ENCODE data around the gene SLC7A10. TPM values are rescaled to one million over a fixed set of nuclear protein-coding genes. Genes with fewer than 3 reads are reported as not detected.

The SLC7A10 gene
- total and polyA plus RNA-seq, 12 donors = 0.31 to 0.70 (median 0.64) TPM; not detected in 7

DNA sequence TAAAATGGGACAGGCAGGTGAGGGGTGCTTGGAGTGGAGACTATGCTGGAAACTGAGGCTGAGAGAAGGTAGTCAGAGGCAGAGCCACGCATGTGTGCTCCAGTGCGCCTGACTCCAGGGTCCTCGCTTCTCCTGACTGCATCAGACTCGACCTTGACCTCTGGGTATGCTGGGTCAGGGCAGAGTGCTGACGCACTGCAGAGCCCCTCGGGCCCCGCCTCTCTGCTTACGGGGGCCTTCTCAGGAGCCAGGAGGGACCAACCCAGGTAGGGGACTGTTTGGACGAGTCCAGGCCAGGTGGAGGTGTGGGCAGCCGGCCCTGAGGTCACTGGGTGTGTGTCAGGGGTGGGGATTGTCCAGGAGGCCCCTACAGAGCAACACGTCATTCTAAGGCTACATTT lies 22.9 kb upstream of the SLC7A10 start:
- Histone ChIP-seq H3K27me3 (peaks cover 0 to 27% (median 23%) of the 10 kb centered on the region in 7 donors), H3K9me3 (peaks cover 0 to 11% (median 8%) of the 10 kb centered on the region in 11 donors), H3K4me1 (peaks cover 0 to 17% (median 0%) of the 10 kb centered on the region in 9 donors), H3K27ac (no peak overlapping the region), H3K36me3 (no peaks in the 10 kb centered on the region), H3K4me3 (no peak overlapping the region)
- ATAC-seq (peak in 2 of 8 donors; percentile 9 to 13), DNase-seq (no peak)
- intact Hi-C loops (cut with DNase I) = loop anchor here in 1 of 10 donors (10.0 kb wide), 1 partner anchor 526 kb away; no protein-coding TSS in a partner anchor
- WGBS, 2 donors = 65 to 74% methylated on average over 11 of the region's 11 CpGs
- TF ChIP-seq, protein P1, sequence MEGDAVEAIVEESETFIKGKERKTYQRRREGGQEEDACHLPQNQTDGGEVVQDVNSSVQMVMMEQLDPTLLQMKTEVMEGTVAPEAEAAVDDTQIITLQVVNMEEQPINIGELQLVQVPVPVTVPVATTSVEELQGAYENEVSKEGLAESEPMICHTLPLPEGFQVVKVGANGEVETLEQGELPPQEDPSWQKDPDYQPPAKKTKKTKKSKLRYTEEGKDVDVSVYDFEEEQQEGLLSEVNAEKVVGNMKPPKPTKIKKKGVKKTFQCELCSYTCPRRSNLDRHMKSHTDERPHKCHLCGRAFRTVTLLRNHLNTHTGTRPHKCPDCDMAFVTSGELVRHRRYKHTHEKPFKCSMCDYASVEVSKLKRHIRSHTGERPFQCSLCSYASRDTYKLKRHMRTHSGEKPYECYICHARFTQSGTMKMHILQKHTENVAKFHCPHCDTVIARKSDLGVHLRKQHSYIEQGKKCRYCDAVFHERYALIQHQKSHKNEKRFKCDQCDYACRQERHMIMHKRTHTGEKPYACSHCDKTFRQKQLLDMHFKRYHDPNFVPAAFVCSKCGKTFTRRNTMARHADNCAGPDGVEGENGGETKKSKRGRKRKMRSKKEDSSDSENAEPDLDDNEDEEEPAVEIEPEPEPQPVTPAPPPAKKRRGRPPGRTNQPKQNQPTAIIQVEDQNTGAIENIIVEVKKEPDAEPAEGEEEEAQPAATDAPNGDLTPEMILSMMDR (IDR thresholded peaks at IDR 0.05) = no peak

DNA sequence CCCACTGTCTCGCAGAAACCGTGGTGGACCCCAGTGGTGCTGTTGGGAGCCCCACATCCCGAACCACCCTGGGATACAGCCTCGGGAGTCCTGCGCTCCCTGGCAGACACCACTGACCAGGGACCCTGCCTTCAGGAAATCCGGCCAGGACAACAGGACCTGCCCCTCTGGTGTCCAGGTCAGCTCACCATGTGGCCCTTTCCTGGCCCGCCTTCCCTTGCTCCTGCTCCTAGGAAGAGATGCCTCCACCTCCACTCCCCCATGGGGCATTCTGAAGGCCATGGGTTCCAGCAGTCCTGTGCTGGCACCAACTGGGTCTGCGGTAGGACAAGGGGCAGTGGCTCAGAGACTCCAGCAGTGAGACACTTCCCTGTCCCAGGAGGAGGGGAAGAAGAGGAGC lies 22.5 kb upstream of the SLC7A10 start:
- Histone ChIP-seq H3K9me3 (peaks cover 0 to 11% (median 8%) of the 10 kb centered on the region in 11 donors), H3K27ac (no peak overlapping the region), H3K4me3 (no peak overlapping the region), H3K36me3 (no peaks in the 10 kb centered on the region), H3K27me3 (peaks cover 0 to 23% (median 19%) of the 10 kb centered on the region in 7 donors), H3K4me1 (peaks cover 0 to 17% (median 0%) of the 10 kb centered on the region in 9 donors)
- TF ChIP-seq, protein P1 (IDR thresholded peaks at IDR 0.05) = no peak
- intact Hi-C loops (cut with DNase I) = loop anchor here in 1 of 10 donors (10.0 kb wide), 1 partner anchor 527 kb away; no protein-coding TSS in a partner anchor
- no peak for ATAC-seq
- whole genome bisulfite sequencing, 2 donors = 79 to 82% methylated on average over 8 of the region's 8 CpGs
- no peak for DNase-seq

DNA sequence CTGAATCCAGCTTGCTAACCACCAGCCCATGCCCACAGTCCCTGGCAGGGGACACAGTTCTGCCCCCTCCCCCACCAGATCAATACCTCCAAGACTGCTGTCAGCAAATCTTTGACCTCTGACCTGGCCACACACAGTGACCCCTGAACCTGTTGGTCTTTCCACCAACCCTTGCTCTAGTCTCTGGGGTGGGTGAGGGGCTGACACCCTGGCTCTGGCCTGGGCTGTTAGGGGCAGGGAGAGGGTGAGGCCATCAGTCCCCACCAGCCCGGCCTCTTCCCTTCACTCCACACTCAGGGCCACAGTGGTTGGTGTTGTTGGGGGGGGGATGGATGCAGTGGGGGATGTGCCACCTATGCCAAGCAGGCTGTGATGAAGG lies 21.8 kb upstream of the SLC7A10 start:
- ATAC-seq = no peak
- H3K4me3 ChIP-seq = no peak overlapping the region
- DNase-seq = no peak
- H3K27ac ChIP-seq = no peak overlapping the region
- H3K9me3 ChIP-seq = peaks cover 0 to 11% (median 8%) of the 10 kb centered on the region in 11 donors
- TF ChIP-seq, protein P1 (IDR thresholded peaks at IDR 0.05) = no peak
- no peaks in the 10 kb centered on the region for H3K36me3 ChIP-seq
- peaks cover 0 to 13% (median 0%) of the 10 kb centered on the region in 9 donors for H3K4me1 ChIP-seq
- H3K27me3 ChIP-seq = peaks cover 0 to 22% (median 15%) of the 10 kb centered on the region in 7 donors
- 93 to 100% methylated on average over 1 of the region's 1 CpG for WGBS, 2 donors
- intact Hi-C loops (cut with DNase I) = loop anchor here in 1 of 10 donors (2.0 to 10.0 kb wide), 2 partner anchors 159 to 527 kb away; no protein-coding TSS in a partner anchor

DNA sequence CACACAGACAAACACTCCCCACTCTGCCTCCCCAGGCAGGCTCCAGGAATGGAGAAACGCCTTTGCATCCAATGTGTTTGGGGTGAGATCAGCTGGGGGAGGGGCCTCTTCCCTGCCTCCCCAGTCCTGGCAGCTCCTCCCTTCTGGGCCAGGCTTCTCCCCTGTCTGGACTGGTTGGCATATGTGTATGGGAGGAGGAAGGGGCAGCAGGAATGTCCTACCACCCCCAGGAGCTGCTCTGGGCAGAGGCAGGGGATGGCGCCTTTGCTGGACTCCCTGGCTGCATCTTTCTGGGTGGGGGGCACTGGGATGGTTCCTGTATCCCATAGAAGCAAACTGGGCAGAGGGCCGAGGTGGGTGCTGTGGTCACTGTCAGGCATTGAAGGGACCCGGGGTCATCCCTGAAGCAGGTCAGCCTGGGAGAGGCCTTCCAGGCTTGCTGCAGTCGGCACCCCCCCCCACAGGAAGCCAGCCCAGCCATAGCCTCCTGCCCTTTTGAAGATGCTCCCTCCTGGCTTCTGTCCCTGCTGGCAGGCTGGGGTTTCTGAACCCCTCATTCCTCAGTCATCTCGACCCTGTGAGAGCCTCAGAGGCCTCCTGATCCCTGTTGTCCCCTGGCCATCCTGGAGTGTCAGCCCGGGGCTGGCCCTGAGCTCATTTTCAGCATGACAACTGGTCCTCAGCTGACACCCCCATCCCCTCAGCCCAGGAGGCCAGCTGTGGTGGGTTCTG lies 21.2 kb upstream of the SLC7A10 start:
- TF ChIP-seq, protein P1 (IDR thresholded peaks at IDR 0.05) = no peak
- ATAC-seq = no peak
- Histone ChIP-seq H3K4me3 (no peak overlapping the region), H3K9me3 (peaks cover 0 to 11% (median 8%) of the 10 kb centered on the region in 11 donors), H3K27ac (no peak overlapping the region), H3K36me3 (no peaks in the 10 kb centered on the region), H3K4me1 (peaks cover 0 to 12% (median 0%) of the 10 kb centered on the region in 9 donors), H3K27me3 (peaks cover 0 to 22% (median 11%) of the 10 kb centered on the region in 7 donors)
- WGBS, 2 donors = 74 to 78% methylated on average over 7 of the region's 7 CpGs
- no peak for DNase-seq
- intact Hi-C loops (cut with DNase I) = loop anchor here in 1 of 10 donors (2.0 to 10.0 kb wide), 2 partner anchors 160 to 528 kb away; no protein-coding TSS in a partner anchor

All from heart right ventricle (tissue), 16 donors.